ACHN (cell line): ENCODE data around the gene C4BPB.

ENCODE experiments used
- DNase-seq: peaks from one replicate; pipeline ENCODE4 v3.0.0-alpha.2; 2015
- in situ Hi-C: cut with HindIII; loops from 2 replicates; pipeline ENCODE4 v1.10.0; 2017; ENCODE audit warnings: low sequenced_read_pairs, low pct_ligation_motif_present, low pct_unique_long_range_greater_than_20kb

C4BPB gene

DNA sequence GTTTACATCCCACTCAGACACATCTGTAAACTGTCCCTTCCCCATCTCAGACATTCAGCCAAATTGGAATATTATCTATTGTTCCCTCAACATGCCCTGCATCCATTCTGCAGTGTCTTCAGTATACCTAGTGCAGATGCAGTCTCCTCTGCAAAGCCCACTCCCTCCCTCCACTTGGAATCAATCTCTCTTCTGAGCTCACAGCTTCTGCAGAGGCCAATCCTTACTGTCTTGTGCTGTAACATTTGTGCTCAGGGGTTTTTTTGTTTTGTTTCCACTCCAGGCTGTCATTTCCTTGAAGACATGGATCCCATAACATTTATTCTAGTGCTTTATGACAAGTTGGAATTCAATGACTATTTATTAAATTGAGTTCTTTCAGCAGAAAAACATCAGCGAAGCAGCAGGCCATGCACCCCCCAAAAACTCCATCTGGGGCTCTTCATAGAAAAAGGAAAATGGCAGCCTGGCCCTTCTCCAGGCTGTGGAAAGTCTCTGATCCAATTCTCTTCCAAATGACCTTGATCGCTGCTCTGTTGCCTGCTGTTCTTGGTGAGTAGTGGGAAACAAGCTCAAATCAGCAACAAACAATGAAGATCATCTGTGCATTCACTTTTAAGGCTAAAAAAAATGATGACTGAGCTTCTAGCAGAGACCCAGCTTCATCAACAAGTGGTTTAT is 24.1 kb downstream of the C4BPB start:
- in situ Hi-C loops: no loop called here
- DNase-seq: no peak

- in situ Hi-C loops: no loop called here
- DNase-seq: no peak
These were observed 26.6 kb downstream of the C4BPB start for GRCh38 chr1:207115269-207115668.

DNA sequence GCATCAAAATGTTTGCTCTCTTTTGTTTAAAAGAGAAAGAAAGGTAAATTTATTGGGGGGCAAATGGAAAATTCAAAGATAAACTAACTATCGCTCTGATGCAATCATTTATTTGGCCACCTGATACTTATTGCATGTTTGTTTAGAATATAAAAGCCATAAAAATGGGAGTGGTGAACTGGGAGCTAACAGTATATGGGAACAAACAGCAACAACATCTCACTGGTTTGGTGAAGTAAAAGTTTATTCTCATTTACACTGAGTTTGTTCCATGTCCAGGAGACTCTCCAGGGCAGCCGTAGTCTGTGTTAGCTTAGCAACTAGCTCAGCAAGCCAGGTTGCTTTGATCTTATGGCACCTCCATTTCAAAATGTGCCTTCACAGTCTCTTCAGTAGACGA is 35.7 kb downstream of the C4BPB start:
- no peak for DNase-seq
- in situ Hi-C loops: no loop called here

- no peak for DNase-seq
- in situ Hi-C loops: no loop called here
These were observed 39.8 kb downstream of the C4BPB start for GRCh38 chr1:207128336-207128921.

DNA sequence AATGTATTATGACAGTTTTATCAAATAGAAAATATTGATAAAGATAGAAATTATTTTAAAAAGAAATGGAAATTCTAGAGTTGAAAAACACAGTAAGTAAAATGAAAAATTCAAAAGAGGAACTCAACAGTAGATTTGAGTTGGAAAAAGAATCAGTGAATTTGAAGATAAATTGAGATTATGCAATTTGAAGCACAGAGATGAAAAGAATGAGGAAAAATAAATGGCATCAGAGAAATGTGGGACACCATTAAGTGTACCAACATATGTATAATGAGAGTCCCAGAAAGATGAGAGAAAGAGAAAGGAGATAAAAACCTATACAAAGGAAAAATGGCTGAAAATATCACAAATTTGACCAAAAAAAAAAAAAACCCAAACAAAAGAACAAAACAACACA is 40.4 kb downstream of the C4BPB start:
- in situ Hi-C loops: no loop called here
- DNase-seq: no peak

DNA sequence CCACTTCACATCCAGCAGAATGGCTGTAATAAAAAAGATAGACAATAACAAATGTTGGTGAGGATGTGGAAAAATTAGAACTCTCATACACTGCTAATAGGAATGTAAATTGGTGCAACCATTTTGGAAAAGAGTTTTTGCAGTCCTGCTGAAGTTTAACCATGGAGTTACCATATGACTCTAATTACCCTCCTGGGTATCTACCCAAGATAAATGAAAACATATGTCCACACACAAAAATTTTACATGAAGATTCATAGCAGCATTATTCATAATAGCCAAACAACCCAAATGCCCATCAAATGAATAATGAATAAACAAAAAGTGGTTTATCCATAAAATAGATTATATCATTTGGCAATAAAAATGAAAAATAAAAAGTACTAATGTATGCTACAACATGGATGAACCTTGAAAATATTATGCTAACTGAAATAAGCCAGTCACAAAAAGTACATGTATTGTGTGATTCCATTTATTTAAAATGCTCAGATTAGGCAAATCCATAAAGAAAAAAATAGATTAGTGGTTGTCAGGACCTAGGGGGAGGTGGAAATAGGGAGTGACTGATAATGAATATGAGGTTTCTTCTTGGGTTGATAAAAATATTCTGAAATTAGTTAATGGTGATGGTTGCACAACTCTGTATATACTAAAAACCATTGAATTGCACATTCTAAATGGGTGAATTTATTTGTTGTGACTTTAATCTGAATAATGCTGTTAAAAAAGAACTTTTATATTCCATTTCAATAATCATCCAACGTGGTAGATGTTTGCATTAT is 41.8 kb downstream of the C4BPB start:
- in situ Hi-C loops: no loop called here
- no peak for DNase-seq

DNA sequence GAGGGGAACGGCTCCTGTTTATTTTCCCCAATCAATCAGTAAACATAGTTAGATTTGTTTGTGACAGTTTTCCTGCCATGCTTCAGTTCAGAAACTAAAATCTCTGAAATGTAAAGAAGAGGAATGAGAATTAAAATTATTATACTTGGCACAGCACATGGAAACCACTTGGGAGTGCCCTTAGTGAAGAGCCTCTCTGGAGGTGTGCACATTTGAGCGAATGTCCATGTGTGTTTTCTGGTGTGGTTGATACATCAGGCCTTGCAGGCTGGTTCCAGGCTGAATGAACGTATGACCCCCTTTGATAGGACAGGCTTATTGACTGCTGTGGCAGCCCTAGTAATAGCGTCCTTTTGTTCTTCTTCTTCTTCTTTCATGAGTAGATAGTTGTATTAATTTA is 42.5 kb downstream of the C4BPB start:
- in situ Hi-C loops: no loop called here
- no peak for DNase-seq

- in situ Hi-C loops: no loop called here
- DNase-seq: no peak
These were observed 45.9 kb downstream of the C4BPB start for GRCh38 chr1:207134581-207134980.

DNA sequence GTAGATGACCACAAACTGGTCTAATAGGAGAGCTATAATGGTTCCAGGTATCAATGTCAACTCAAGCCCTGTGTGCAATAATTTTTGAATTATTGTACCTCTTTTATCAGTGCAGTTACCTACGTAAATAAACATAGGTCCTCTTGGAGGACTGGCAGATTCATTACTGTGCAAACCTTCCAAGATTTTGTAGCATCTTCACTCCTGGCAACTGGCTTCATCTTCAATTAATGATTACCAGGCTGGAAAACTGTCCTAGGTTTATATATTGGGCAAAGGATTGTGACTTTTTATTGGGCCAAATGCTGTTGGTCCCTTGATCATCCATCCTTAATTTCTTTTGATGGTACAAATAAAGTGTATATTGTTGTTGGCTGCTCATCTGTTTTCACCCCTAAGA is 51.0 kb downstream of the C4BPB start:
- in situ Hi-C loops: no loop called here
- no peak for DNase-seq

DNA sequence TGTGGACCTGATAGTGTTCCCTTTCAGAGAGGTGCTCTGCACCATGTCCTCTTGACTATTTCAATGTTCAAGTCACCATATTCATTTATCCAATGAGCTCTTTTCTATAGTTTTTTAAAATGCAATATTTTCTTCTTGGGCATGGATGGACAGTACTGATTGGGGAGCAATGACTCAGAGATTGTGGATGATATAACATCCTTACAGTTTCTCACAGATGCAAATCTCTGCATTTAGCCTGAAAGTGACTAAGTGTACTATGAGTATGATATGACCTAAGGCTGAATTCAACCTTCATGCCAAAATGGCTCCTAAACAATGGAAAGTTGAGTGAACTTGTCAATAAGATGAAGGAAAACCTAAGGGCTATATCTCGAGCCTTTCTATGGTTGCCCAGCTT is 51.9 kb downstream of the C4BPB start:
- no peak for DNase-seq
- in situ Hi-C loops: no loop called here

DNA sequence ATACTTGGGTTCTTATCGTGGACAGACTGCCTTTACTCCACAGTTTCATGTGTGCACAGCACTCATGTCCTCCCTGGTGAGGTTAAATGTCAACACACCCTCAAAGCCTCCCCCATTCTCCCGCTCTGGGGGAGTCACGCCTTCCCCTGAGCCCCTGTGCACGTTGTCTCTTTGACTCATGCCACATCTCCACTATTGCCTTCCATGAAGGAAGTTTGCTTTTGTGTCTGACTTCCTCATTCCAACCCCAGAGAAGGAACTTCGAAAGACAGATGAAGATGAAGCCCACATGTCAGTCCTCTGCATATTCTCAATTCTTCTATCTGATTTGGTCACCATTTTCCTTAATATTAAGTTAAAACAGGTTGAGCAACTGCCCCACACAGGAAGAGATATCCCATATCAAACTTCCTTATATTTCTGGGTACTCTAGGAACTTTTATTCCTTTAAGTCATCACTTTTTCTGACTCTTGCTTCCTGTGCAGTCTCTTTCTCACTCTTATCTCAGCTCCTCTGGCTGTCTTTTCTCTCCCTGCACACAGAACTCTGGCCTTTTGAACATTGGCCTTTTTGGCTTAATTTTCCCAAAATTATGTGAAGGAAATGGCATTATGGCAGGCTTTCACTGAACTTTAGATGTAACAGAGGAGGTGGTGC is 56.9 kb downstream of the C4BPB start:
- in situ Hi-C loops: no loop called here
- DNase-seq: no peak
